HG03521 (cell line): ENCODE measurements around the gene RBM15B.
A peak's percentile ranks its signal among the peaks of the same experiment; 100 is the strongest.

ENCODE experiments used
- ATAC-seq: cut with Tn5 transposase; IDR thresholded peaks from one replicate; pipeline ENCODE4 v1.9.1; 2021; ENCODE audit warnings: mild to moderate bottlenecking, moderate library complexity; ENCODE audit not compliant: unreplicated experiment

Gene RBM15B

DNA sequence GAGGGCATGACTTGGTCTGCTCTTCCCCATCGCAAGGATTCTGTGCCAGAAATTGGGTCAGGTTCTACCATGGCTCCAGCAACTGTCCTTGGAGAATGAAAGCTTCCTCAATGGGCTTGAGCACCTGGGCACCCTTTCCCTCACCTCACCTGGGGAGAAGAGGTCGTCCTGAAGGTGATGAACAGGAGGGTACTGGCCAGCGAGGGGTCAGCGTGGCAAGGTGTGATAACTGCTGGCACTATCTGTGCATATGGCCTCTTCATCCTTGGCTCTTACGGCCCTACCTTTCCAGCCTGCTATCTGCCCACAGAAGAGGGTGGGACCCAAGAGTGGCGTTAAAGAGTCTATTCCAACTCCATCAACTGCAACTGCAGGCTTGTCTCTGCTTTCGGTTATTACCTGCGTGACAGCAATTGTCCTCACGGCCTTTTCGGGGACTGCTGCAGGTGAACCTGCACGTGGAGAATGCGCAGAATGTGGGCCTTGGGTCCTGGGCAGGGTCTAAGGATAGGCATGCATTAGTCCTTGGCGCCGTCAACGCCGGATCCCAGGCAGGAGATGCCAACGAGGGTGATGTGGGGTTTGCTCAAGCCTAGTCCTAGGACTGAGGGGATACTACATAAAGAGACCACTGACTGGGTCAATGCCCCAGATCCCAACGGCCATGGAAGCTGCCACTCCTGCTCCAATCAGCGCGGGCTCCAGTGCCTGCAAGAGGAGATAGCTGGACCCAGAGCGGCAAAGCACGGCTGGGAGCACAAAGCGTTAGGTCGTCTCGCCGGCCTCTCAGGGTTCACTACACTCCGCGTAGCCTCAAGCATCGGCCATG is 625 bp upstream of the RBM15B start:
- ATAC-seq, result no peak

DNA sequence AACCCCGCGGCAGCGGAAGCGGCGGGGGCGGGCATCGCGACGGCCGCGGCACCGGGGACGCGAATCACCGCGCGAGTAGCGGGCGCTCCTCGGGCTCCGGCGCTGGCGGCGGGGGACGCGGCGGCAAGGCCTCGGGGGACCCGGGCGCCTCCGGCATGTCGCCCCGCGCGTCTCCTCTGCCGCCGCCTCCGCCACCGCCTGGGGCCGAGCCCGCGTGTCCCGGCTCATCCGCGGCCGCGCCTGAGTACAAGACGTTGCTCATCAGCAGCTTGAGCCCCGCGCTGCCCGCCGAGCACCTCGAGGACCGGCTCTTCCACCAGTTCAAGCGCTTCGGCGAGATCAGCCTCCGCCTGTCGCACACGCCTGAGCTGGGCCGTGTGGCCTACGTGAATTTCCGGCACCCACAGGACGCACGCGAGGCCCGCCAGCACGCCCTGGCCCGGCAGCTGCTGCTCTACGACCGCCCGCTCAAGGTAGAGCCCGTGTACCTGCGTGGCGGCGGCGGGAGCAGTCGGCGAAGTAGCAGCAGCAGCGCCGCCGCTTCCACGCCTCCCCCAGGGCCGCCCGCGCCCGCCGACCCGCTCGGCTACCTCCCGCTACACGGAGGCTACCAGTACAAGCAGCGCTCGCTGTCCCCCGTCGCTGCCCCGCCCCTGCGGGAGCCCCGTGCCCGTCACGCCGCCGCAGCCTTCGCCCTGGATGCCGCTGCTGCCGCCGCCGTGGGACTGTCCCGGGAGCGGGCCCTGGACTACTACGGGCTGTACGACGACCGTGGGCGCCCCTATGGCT is 675 bp downstream of the RBM15B start:
- peak; percentile 20 for ATAC-seq

DNA sequence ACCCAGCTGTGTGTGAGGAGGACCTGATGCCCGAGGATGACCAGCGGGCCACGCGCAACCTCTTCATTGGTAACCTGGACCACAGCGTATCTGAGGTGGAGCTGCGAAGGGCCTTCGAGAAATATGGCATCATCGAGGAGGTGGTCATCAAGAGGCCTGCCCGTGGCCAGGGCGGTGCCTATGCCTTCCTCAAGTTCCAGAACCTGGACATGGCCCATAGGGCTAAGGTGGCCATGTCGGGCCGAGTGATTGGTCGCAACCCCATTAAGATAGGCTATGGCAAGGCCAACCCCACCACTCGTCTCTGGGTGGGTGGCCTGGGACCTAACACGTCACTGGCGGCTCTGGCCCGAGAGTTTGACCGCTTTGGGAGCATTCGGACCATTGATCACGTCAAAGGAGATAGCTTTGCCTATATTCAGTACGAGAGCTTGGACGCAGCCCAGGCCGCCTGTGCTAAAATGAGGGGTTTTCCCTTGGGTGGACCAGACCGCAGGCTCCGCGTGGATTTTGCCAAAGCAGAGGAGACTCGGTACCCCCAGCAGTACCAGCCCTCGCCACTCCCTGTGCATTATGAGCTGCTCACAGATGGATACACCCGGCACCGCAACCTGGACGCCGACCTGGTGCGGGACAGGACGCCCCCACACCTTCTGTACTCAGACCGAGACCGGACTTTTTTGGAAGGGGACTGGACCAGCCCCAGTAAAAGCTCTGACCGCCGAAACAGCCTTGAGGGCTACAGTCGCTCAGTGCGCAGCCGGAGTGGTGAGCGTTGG is 1.5 kb downstream of the RBM15B start:
- ATAC-seq, result no peak

DNA sequence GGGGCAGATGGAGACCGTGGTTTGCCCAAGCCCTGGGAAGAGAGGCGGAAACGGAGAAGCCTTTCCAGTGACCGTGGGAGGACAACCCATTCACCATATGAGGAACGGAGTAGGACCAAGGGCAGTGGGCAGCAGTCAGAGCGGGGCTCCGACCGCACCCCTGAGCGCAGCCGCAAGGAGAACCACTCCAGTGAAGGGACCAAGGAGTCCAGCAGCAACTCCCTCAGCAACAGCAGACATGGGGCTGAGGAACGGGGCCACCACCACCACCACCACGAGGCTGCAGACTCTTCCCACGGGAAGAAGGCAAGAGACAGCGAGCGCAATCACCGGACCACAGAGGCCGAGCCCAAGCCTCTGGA is 2.0 kb downstream of the RBM15B start:
- no peak for ATAC-seq

DNA sequence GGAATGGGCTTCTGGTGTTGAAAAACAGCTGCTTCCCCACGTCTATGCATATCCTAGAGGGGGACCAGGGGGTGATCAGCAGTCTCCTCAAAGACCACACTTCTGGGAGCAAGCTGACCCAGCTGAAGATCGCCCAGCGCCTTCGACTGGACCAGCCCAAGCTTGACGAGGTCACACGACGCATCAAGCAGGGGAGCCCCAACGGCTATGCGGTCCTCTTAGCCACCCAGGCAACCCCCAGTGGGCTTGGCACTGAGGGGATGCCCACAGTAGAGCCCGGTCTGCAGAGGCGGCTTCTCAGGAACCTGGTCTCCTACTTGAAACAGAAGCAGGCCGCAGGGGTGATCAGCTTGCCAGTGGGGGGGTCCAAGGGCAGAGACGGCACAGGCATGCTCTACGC is 2.5 kb downstream of the RBM15B start:
- ATAC-seq, result no peak

DNA sequence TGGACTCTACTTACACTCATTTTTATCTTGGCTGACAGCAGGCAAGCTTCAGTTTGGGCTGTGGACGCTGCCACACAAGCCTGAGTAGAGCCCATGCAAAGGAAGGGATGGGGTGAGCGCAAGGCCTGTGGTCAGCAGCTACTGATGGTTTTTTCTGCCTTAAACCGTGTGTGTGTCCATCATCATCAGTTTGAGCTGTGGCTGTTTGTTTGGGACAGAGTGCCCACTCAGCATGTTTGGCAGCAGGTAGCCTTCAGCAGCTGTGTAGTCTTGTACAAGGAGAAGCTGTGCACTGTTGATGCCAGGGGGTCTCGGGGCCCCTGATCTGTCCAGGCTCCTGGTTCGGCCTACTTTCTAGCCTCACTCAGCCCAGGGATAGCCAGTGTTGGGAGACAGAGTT is 3.5 kb downstream of the RBM15B start:
- ATAC-seq, result no peak

DNA sequence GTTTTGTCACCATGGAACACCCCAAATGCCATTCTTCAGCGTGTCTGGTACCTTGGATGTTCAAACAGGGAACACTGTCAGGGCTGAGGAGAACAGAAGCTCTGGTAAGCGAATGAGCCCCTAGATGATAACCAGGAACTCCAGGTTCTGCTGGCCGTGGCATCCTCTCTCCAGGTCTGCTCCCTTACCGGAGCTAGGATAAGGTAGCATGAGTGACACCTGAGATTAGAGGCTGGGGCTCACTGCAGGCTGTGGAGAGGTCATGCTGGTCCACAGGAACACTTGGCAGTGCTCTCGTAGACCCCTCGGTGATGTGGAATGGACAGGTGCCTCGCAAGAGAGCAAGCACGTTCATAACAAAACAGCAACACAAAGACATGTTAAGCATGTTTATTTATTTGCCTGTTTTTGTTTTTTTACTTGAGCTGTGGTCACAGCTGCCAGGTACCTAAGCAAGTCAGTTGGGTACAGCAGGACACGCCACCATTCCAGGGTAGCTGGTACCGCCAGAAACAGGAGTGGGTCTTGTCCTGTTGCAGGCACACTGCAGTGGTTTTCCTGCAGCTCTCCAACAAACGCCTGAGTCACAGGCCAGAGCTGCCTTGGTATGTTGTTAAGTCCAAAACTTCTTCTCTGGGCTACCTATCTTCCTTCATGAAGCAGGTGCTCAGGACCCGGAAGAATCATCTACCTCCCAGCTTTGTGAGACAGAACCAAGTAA is 4.6 kb downstream of the RBM15B start:
- no peak for ATAC-seq

DNA sequence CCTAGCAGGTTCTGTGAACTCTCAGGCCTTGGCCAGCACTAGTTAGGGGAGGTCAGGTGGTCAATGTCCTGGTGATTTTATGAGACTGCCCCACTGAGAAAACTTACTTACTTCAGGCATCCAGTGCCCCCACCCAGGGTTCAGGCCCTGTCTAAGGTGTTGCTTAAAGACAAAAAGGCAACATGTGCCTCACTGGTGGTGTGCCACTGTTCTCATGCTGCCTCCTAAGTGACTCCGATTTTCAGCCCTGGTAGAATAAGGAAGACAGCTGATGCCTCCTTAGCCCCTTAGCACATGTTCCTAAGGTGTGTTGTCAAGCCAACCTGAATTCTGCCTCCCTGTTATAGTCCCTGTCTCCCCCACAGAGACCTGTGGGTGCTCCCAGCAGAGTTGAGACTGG is 5.3 kb downstream of the RBM15B start:
- ATAC-seq, result no peak

DNA sequence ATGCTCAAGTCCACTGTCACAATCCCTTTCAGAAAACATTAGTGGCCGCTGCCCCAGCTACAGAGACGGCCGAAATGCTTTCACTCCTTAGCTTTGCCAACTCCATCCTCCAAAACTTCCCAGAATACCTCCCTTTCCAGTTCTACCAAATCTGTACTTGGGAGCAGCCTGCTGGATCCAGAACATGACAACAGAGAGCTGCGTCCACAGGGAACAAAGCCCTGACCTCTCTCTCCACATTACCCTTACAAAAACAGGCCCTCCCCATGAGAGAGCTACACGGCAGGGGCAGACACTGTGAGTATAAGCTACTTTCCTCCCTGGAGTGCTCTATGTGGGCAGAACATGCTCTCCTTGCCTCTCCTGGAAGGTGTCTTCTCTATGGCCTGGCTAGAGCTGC is 6.3 kb downstream of the RBM15B start:
- no peak for ATAC-seq

DNA sequence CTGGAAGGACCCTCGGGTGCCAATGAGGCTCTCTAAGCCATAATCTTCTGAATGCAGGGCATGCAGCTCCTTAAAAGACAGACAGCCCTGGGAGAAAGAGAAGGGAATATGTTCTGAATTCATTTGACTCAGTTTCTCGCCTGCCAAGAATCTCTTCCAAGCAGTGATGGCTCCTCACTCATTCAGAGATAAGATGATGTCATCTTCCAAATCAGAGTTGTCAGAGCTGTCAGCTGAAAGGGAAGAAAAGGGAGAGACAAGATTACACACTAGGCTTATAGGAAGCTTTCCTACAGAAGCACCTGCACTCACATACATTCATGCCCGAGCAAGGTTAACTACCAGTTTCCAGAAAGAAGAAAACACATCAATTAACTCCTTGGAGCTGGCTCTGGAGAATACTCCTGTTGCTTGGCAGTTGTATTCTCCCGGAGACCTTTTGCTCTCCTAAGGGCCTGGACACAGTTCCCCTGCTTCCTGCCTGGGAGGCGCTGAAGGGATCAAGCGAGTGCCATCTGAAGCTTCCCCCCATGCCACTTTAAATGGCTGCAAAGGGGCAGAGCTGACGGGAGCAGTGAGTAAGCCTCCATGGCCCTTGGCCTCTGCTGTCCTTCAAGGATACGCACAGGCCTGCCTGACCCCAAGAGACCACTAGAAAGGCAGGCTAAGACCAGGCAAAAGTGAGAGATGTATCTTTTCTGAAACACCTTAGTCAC is 7.7 kb downstream of the RBM15B start:
- ATAC-seq, result no peak

DNA sequence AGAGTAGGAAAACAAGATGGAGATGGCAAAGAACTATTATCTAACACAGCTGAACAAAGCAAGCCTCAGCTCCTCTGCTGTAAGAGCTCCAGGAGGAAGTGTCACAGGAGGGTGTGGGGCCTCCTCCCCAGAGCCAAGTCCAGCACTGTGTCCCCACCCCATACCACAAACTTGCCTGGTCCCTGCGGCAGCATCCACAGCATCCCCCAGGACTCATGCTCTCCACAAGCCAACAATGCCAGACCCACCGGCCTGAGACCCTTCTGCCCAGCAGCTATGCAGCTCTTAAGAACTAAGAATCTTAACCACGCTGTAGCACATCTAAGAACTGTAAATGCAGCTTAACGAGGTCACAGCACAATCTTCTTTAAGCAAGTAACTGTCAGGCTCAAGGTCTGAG is 9.1 kb downstream of the RBM15B start:
- no peak for ATAC-seq

DNA sequence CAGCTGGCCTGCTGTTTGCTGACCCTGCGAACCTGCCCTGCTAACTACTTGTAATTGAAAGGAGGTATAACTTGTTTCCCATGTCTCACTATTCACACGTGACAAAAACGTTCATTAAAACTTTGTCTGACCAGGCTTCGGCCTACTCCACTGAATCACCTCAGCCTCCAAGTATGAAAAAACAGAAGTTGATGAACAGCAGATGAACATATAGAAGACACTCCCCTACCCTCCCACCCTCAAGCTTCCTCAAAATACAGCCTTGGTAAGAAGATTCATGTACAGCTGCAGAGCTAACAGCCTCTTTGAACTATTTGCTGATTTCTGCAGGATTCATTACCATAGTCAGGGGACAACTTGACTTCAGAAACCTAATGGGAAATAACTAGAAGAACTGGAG is 10.7 kb downstream of the RBM15B start:
- no peak for ATAC-seq

DNA sequence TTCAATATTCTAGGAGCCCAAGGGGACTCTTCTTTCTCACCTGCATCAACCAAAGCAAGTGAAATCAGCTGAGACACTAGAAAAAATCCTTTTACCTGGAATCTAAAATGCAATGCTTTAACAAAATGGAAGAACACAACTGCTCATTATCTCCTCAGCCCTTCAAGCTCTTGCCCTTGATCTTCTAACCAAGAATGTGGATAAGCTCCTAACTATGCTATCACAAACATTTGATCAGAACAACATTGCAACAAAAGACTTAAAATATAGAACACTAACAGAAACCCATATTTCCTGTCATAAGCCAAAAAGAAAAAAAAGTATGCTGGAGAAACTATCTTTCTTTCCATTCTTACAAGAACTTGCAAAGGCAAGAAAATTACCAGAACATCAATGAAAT is 12.6 kb downstream of the RBM15B start:
- no peak for ATAC-seq

DNA sequence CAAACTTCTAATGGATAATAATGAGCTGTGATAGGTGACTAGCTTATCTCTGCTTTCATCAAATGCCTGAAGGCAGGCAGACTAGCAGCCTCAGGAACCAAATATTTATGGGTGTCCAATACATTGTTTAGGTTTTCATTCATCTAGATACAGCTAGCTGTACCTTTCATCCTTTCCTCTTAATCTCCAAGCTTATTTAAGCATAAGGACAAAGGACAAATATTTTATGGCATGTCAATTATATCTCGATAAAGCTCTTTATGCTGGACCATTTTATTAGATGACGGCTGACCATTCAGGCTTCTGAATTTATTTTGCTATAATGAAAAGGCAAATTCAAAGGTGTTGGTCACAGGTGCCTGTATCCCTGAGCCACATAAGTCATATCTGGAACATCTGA is 16.9 kb downstream of the RBM15B start:
- ATAC-seq, result no peak

DNA sequence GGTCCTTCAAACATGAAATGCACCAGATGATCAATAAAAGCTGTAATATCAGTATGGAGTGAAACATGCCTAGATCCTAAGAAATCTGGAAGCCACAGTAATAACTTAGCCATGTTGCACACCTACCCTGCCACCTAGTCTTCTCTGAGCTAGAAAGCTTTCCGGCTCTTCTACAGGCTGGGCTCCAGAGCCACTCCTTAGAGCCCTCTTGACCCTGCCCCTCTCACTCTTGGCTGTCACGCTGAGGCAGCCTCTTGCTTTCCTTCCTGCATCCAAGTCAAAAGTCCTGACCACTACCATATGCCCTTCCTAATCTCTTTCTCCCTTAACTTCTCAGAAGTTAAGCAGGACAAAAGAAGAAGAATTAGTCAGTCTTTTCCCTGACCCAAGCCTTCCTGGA is 17.7 kb downstream of the RBM15B start:
- no peak for ATAC-seq

DNA sequence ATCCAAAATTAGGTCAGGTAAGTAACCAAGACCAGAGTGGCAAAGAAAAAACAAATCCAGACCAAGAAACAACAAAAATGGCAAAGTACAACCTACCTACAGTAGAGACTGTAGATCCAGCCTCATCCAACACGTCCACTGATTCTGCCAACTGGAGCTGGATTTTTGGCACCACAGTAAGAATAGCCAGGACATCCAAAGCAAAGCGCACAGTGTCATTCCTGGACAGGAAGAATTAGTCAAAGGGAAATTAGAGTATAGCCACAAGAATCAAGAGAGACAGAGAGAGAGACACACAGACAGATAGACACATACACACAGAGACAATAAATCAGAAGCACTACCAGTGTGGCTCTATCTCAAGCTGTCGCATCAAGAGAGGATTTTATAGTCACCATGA is 31.1 kb downstream of the RBM15B start:
- ATAC-seq, result no peak

DNA sequence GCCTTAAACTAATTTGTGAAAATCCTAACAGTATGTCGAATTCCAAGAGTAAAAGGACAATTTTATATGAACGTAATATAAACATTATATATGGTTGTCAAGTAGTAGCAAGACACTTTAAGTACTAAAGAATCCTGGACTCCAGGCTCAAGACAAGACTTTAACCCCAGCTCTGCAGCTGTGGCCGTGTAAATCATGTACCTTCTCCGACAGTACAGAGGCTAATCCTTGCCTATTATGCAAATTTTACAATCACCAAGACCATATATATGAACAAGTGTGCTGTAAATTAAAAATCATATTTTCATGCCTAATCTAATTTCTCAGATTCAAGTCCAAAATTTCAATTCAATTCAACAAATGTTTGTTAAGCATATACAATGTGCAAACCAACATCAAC is 35.8 kb downstream of the RBM15B start:
- no peak for ATAC-seq

DNA sequence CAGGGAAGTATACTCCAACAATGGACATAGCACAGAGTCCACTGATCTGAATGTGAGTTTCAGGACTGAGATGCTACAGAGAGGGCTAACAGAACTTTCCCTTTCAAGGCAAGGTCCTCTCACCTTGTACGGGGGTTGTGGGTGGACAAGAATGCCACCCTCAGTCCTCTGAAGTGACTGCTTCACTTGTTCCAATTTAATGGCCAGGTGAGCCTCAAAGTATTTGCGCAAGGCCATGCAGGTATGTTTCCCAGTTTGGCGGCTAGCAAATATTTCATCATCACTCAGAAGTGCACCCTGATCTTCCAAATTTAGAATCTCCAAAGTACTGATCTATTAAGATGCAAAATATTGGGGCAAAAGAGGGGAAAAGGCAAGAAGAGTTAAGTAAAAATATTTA is 38.1 kb downstream of the RBM15B start:
- no peak for ATAC-seq

DNA sequence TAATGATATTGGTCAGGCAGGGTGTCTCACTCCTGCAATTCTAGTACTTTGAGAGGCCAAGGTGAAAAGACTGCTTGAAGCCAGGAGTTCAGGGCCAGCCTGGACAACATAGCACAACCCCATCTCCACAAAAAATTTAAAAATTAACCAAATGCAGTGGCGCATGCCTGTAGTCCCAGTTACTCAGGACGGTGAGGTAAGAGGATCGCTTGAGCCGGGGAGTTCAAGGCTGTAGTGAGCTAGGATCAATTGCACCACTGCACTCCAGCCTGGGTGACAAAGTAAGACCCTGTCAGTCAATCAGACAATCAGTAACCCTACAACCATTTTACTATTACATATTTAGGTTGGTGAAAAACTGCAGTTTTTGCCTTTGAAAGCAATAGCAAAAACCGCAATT is 43.0 kb downstream of the RBM15B start:
- ATAC-seq, result no peak

DNA sequence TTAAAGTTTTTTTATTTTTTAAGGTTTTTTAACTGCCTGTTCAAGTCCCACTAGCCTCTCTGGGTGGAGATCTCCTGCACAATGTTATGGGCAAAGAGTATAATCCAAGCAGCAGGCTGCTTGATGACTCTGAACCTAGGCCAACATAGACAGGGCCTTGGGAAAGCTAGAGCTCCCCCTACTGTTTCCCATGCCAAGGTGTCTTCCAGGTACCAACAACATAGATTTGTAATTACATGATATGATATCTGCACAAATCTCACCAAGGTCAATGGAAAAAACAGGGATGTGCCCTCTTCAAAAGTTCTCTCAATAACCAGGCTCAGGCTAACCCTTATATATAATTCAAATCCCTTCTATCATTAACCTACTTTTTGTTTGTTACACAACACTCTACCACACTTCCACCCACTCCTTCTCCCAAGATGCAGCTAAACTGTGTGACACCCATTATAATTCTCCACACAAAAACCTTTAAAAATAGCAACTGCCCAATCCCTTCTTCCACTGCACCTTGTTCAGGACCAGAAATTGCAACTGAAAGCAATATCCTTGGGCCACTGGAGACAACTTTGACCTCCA is 43.8 kb downstream of the RBM15B start:
- ATAC-seq, result no peak
